HG03469 (cell line): Measurements from ENCODE around the gene GREM2.

Experiments used
- ATAC-seq: cut with Tn5 transposase; IDR thresholded peaks from one replicate; pipeline ENCODE4 v1.9.1; 2021; ENCODE audit warnings: mild to moderate bottlenecking, moderate library complexity, moderate number of reproducible peaks; ENCODE audit not compliant: unreplicated experiment

The GREM2 gene

DNA sequence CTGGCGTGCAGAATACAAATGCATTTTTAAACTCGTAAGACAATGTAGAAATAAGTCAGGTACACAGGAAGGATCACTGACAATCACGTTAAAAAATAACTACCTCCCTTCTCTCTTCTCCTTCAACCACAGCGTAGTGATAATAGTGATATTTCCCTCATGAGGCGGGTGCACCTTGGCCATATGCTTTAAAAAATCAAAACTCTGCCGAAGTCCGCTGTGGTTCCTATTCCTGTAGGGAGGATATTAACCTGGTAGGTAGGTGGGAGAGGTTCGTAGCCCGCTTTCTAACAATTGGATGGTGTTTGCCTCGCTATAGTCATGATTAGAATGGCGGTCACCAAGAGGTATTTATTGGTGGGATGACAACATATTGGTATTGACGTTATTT, 732 bp downstream of the GREM2 start:
- ATAC-seq: no peak

DNA sequence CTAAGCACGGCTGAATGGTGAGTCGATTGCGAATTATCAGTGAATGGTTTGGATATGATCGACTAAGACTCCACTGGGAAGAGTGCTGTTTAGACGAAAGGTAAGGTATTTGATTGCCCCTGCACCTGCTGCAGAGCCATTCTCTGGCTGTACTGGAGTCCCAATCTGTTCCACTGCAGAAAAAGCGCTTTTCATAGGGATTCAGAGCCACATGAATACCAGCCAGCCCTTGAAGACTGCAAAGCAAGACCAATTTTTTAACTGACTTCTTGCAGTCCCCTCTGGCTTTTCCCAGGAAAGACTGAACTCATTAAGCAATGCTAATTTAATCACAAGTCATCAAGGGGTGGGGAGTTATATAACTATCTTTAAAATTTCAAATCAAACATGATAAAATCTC, 1.3 kb downstream of the GREM2 start:
- ATAC-seq: no peak

DNA sequence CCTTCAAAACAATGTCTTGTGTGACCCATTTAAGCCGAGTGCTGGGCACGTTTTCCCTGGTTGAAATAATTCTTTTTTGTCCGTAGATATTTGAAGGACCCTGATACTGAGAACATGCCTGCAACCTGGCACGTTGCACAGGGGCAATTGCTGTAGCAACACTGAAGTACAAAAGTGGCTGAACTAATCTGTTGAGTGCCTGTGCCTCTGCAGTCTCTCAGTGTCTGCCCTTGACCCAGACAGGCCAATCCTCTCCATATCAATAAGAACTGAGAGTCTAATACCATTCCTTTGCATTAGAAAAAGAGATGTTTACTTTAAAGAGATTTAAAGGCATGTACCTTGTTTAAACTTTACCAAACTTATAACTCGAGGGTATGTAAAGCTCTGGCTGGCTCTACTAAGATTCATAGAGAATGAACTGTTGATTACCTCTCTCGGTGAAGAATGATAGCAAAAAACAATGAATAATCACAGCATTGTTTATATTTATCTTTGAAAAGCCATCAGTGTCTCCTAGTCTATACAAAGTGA, 2.4 kb downstream of the GREM2 start:
- no peak for ATAC-seq

GRCh38 chr1:240608707-240609106, 3.2 kb downstream of the GREM2 start:
- ATAC-seq: no peak

DNA sequence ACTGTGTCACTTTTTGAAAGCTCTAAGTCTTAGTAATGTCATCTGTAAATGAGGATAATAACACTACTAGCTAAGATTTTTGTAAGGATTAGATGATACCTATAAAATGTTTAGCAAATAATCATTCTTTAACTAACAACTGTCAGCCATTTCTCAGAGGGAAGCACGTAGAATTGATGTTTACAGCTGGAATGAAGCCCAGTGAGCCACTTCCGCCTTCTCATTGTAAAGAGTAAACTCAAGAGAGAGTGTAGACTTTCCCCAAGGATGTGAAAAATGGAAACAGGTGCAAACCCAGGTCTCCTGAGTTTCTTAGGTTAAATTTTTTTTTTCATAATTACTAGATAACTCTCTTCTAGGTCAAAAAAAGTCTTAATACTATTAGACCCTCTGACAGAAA, 4.9 kb downstream of the GREM2 start:
- ATAC-seq: no peak

DNA sequence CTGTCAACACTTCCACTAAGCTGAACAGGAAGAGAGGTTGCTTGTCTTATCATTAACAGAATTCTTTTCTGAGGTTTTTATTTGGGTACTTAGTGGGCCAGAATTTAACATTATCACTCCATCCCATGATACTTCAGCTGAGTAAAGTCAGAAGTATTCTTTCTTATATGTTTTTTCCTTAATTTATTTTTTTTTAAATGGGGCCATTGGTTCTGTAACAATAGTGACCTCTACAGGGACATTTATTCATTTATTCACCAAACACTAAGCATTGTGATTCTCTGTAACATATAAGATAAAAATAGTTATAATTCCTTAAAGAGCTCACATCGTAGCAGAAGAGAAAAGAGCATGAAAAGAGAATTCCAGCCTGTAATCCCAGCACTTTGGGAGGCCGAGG, 9.8 kb downstream of the GREM2 start:
- ATAC-seq: no peak

DNA sequence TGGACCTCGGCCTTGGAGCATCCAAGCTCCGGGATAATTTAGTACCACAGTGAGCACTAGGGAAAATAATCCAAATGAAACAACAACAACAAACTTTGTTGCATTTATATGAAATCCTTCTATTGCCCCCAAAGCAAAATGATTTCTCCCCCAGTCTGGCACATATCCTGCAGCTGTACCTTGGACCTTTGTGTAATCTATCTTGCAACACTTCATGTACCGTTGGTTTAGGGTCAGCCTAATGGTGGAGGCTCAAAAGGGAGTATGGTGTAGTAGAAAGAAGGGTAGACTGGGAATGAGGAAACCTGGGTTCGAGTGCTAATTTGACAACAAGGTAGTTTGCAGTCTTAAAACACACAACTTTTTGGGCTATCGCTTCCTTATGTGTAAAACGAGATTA, 12.1 kb downstream of the GREM2 start:
- no peak for ATAC-seq

GRCh38 chr1:240599299-240599698, 12.7 kb downstream of the GREM2 start:
- ATAC-seq: no peak

DNA sequence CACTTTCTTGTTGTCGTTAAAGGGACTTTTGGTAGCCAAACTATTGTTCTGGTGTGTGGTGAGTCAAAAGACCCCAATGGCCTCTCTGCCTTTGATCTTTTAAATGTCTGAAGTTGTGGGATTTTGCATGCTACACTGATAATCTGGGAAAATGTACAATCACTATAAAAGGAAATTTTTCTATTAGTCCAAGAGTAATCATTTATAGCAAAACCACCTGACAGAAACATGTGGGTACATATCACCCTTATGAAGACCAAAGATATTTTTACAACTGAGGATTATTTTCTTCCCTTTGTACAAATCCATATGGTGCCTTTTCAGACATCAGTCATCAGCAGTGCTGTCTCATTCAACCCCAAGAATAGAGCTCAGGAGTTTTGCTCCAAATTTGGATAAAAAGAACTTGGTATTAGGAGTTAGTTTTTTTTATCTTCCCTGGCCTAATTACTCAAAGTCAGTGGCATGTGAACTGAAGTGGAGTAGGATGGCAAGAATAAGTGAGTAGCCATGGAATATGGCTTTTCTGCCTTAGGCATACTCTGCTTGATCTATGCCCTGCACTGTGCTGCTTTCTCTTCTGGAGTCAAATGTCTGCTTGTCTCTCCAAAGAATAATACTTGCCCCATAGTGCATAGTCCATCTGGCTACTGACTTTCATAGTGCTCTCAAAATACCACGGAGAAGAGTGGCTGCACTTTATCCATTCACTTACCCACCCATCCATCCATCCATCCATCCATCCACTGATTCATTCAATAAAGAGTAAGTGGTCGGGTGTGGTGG, 13.5 kb downstream of the GREM2 start:
- ATAC-seq: no peak

DNA sequence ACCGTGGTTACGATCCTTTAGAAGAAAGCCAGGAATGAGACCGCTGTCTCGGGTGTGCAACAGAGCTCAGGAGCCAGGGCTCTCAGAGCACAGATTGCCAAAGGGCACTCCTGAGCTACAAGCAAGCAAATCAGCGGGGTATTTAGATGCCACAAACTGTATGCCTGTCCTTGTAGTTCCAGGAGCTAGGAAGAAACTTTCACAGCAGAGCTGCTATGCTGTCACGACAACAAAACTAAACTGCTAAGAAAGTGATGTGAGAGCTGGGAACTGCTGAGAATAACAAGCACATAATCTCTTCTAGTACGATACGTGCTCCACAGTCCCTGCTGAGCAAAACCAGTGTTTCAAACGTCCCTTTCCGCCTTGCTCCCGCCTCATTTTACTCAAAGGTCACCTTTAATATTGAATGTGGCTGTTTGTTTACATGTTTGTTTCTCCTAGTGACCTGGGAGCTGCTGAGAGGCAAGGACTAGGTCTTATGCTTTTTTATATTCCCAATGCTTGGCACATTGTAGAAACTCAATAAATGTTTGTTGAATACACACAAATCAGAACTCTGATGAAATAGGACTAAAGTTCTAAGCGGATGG, 14.7 kb downstream of the GREM2 start:
- ATAC-seq: no peak

GRCh38 chr1:240595476-240595875, 16.5 kb downstream of the GREM2 start:
- ATAC-seq: no peak

DNA sequence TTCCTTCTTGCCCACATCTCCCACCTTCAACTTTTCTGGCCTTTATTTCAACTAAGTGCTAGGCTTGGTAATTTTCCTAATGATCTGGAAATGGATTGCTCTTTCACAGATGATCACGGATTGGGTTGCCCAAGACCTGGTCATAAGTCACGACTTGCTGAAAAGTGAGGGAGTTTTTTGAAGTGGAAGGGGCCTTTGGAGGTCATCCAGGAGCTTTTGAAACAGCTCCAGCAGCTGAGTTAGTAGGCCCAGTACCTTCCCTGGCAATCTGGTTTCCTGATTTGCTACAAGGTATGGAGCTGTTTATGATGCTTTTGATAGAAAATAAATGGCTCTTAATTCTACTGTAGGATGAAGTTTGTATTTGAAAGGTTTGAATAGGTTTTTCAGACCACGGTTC, 20.4 kb downstream of the GREM2 start:
- ATAC-seq: no peak

DNA sequence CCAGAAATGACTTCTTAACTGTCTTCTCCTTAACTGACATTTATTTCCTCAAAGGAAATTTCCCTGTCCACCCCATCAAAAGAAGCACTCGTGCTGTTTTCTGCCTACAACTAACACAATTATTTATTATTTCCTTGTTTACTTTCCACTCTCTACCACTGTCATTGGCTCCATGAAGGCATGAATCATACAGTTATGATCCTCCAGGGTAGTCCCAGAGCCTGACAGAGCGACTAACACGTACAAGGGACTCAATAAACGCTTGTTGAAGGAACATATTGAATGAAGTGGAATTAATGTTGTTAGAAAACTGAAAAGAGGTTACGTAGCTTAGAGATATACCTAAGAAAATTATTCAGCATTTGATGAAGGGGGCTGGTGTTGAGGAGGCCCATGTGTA, 20.9 kb downstream of the GREM2 start:
- ATAC-seq: no peak

DNA sequence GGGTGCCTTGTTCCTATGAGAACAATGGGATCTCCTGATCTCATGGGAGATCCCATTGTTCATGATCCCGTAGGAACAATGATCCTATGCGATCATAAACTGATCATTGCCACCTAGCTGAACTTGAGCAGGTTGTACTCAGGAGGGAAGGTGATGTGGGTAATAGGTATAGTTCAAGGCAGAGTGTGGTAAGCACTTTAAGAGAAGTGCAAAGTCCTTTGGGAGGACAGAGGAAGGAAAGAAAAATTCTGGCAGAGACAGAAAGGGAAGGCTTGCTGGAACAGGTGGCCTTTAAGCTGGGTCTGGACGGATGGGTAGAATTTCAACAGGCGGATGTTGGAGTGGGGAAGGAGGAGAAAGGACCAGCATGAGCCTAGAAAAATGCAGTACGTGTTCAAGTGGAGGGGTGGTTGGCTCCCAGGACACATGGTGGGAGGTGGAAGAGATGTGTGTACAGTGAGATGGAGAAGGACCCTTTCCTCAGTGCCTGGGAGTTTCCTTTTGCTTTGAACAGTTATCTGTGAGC, 22.3 kb downstream of the GREM2 start:
- ATAC-seq: no peak

DNA sequence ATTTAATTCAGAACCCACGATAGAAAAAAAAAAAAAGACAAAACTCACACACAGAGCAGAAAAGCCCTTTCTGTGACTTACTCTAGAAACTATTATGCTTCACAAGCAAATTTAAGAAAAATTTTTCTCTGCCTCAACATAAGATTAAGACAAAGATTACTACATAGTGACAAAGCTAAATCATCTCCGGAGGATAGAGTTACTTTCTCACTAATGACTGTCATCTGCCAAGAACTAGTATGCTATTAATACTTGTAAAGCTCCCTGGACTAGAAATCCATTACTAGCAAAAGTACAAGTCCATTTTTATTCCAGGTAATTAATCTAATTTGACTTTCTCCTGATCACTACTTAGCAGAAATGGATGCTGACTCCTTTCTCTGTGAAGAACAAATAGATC, 25.9 kb downstream of the GREM2 start:
- ATAC-seq: no peak

- no peak for ATAC-seq
Observed at GRCh38 chr1:240582953-240583352, 29.0 kb downstream of the GREM2 start.

DNA sequence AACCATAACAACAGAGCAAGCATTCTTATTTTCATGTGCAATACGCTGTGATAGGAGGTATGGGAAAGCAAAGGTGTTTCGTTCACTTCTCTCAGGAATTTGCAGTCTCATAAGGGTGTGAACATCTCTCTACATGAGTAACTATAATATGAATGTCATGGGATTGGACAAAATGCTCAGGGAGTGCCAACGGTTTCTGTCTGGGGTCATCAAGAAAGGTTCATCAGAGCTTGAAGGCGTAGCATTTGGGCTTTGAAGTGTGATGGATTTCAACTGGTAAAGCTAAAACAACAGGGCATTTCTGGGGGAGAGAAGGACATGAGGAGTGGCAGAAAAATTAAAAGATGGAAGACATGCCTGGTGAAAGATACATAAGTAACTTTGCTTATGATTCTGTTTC, 32.4 kb downstream of the GREM2 start:
- ATAC-seq: no peak

DNA sequence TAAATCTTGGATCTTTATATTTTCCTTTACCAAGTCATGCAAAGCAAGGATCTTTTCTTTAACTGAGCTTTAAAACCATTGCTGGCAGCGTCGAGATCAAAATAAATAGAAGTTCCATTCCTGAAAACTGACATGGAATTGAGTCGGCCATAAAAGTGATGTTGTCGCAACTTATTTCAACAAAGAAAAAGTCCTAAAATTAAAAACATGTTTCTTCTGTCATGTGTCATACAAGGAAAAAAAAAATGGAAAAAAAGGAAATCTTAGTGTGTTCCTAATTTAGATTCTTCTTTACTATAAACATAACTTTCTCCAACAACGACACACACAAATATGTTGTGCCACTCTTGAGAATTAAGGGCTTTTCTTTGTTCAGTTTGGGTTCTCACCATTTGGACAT, 34.9 kb downstream of the GREM2 start:
- ATAC-seq: no peak

DNA sequence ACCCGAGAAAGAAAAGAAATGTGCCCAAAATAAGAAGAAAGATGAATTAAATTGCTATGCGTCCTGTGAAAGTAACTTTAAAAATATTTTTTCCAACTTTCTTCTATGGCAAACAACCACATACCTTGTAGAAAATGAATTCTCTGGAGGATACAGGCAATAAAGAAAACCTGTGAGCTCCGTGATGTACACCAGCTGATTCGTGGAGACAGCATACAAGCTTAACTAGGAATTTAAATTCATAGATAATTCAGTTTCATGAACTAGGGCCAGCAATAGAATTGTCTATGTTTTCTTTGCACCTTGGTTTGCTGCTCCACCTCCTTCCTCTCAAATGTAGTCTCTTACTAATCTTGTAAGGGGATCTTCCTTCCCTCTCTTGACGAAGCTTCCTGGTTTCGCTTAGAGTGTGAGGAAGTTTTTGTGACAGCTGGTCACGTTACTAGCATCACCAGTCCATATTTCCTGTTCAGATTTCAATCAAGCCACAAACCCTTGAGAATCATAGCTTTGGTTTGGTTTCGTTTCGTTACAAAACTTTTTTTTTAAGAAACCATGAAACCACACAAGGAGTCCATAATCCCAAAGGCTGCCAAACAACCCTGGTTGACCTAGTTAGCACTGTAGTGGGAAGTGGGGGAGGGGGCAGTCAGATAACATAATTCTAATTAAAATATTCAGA, 35.8 kb downstream of the GREM2 start:
- peak; percentile 68 for ATAC-seq

- ATAC-seq: no peak
Observed at GRCh38 chr1:240572328-240572727, 39.6 kb downstream of the GREM2 start.

GRCh38 chr1:240571782-240572181, 40.2 kb downstream of the GREM2 start:
- no peak for ATAC-seq

GRCh38 chr1:240567066-240567465, 44.9 kb downstream of the GREM2 start:
- ATAC-seq: no peak
